PC-9 (cell line): Measurements from ENCODE around the gene WDR43. TPM values are rescaled to one million over a fixed set of nuclear protein-coding genes. Genes with fewer than 3 reads are reported as not detected.
A peak's percentile ranks its signal among the peaks of the same experiment; 100 is the strongest.

Experiments
- BruUV-seq: library from RNA; stranded (reverse); fragments of 400-500 nt; replicated peaks from 2 replicates; lab custom pipeline; 2021; lab: Mats Ljungman, UMichigan
- CTCF ChIA-PET: fragments of 300-600 bp; sonication (Branson Sonifier 250); formaldehyde crosslinking; loops from one replicate; lab custom pipeline; 2022; ENCODE audit warnings: antibody characterized with exemption; lab: Charles Lee
- POLR2A ChIA-PET: fragments of 300-600 bp; sonication (Branson Sonifier 250); formaldehyde crosslinking; loops from one replicate; lab custom pipeline; 2022; ENCODE audit warnings: antibody characterized with exemption; ENCODE audit not compliant: unreplicated experiment; lab: Charles Lee
- DNase-seq, 2 experiments: peaks; one replicate each; pipeline versions ENCODE4 v3.0.0 to v3.0.0-alpha.2; 2015 to 2022; ENCODE audit warnings: mixed read lengths in 1 of 2
- H2AFZ ChIP-seq: fragments of 200-600 bp; sonication (generic); 2 replicates; pipeline ENCODE4 v1.8.1; 2017; ENCODE audit warnings: antibody characterized with exemption
- H3F3A ChIP-seq: fragments of 200-600 bp; sonication (generic); 2 replicates; pipeline ENCODE4 v1.8.1; 2017; ENCODE audit warnings: antibody characterized with exemption, mild to moderate bottlenecking, low read depth; ENCODE audit not compliant: insufficient read depth
- H3K27ac ChIP-seq: fragments of 200-600 bp; sonication (generic); 2 replicates; pipeline ENCODE4 v1.6.1; 2016; ENCODE audit warnings: mixed run types
- H3K27me3 ChIP-seq: fragments of 200-600 bp; sonication (generic); 2 replicates; pipeline ENCODE4 v1.6.1; 2016; ENCODE audit warnings: low read depth, mixed run types; ENCODE audit not compliant: insufficient read depth
- H3K36me3 ChIP-seq: fragments of 200-600 bp; sonication (generic); 2 replicates; pipeline ENCODE4 v1.6.1; 2016; ENCODE audit warnings: low read depth, mixed run types
- H3K4me1 ChIP-seq: fragments of 200-600 bp; sonication (generic); replicated peaks from 2 replicates; pipeline ENCODE4 v1.6.1; 2016; ENCODE audit warnings: mixed run types; ENCODE audit not compliant: insufficient read depth
- H3K4me2 ChIP-seq: fragments of 200-600 bp; sonication (generic); 2 replicates; pipeline ENCODE4 v1.6.1; 2017; ENCODE audit warnings: mixed run types
- H3K4me3 ChIP-seq: fragments of 200-600 bp; sonication (generic); 2 replicates; pipeline ENCODE4 v1.6.1; 2016; ENCODE audit warnings: mixed run types
- H3K79me2 ChIP-seq: fragments of 200-600 bp; sonication (generic); 2 replicates; pipeline ENCODE4 v1.6.1; 2017; ENCODE audit warnings: low read depth, mixed run types
- H3K9me2 ChIP-seq: fragments of 200-600 bp; sonication (generic); 2 replicates; pipeline ENCODE4 v1.8.1; 2017; ENCODE audit warnings: mild to moderate bottlenecking; ENCODE audit not compliant: insufficient read depth
- H3K9me3 ChIP-seq: fragments of 200-600 bp; sonication (generic); 2 replicates; pipeline ENCODE4 v1.8.1; 2016; ENCODE audit warnings: low read depth; ENCODE audit not compliant: insufficient read depth
- H4K20me1 ChIP-seq: fragments of 200-600 bp; sonication (generic); 2 replicates; pipeline ENCODE4 v1.8.1; 2017; ENCODE audit not compliant: insufficient read depth
- EZH2 ChIP-seq: fragments of 200-600 bp; sonication (generic); IDR thresholded peaks from 2 replicates; pipeline ENCODE4 v1.8.0; 2017; ENCODE audit warnings: antibody characterized with exemption, low read depth
- intact Hi-C: fragments of 100-400 bp; cut with micrococcal nuclease; formaldehyde crosslinking; loops from one replicate; pipeline ENCODE4 v1.10.0; 2022; ENCODE audit not compliant: unreplicated experiment
- total RNA-seq: library from RNA; stranded (reverse); gene quantifications from 2 replicates; pipeline ENCODE4 v1.2.3, GENCODE V29; 2021
- TF ChIP-seq, protein P1 (sequence below): fragments of 200-600 bp; sonication (generic); conservative IDR thresholded peaks from 2 replicates; pipeline ENCODE4 v1.6.1; 2017; ENCODE audit warnings: mixed run types, antibody characterized with exemption, mild to moderate bottlenecking, moderate library complexity

The WDR43 gene
- total RNA-seq, 1 experiment from 2014 or later, result 57.9 TPM

DNA sequence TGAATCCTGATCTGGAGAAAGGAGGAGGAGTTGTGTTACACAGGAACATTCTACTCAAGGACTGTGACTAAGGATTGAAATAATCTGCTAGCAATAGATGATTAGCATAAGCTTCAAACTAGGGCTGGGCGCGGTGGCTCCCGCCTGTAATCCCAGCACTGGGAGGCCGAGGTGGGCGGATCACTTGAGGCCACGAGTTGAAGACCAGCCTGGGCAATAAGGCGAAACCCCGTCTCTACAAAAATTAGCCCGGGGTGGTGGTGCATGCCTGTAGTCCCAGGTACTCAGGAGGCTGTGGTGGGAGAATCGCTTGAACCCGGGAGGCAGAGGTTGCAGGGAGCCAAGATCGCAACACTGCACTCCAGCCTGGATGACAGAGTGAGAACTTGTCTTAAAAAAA, 25.9 kb upstream of the WDR43 start:
- no TSS peak for BruUV-seq
- Histone ChIP-seq H3K9me3 (no peaks in the 10 kb centered on the region), H3F3A (peaks cover 14% of the 10 kb centered on the region; the same call in 1 of the 2 replicates), H3K4me3 (peak overlapping the region; percentile 80), H3K9me2 (no peaks in the 10 kb centered on the region), H3K4me2 (peak overlapping the region; percentile 87), H2AFZ (no peak overlapping the region), H3K27ac (no peak overlapping the region), H3K79me2 (peaks cover 55% of the 10 kb centered on the region), H3K4me1 (peaks cover 16% of the 10 kb centered on the region), H4K20me1 (0 out of 2 replicates have a peak, but pooled peaks cover 12% of the 10 kb centered on the region), H3K27me3 (no peaks in the 10 kb centered on the region), H3K36me3 (peaks cover 11% of the 10 kb centered on the region; the same call in 1 of the 2 replicates)
- intact Hi-C loops, result no loop called here
- TF ChIP-seq, protein P1, sequence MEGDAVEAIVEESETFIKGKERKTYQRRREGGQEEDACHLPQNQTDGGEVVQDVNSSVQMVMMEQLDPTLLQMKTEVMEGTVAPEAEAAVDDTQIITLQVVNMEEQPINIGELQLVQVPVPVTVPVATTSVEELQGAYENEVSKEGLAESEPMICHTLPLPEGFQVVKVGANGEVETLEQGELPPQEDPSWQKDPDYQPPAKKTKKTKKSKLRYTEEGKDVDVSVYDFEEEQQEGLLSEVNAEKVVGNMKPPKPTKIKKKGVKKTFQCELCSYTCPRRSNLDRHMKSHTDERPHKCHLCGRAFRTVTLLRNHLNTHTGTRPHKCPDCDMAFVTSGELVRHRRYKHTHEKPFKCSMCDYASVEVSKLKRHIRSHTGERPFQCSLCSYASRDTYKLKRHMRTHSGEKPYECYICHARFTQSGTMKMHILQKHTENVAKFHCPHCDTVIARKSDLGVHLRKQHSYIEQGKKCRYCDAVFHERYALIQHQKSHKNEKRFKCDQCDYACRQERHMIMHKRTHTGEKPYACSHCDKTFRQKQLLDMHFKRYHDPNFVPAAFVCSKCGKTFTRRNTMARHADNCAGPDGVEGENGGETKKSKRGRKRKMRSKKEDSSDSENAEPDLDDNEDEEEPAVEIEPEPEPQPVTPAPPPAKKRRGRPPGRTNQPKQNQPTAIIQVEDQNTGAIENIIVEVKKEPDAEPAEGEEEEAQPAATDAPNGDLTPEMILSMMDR, result no peak
- TF ChIP-seq EZH2, result no peak
- DNase-seq, result no peak
- ChIA-PET CTCF (interaction anchor here (0.6 kb wide), 1 partner anchor 268 kb away, joined by 3 read pairs; no protein-coding TSS in a partner anchor), POLR2A (no interaction called here)

DNA sequence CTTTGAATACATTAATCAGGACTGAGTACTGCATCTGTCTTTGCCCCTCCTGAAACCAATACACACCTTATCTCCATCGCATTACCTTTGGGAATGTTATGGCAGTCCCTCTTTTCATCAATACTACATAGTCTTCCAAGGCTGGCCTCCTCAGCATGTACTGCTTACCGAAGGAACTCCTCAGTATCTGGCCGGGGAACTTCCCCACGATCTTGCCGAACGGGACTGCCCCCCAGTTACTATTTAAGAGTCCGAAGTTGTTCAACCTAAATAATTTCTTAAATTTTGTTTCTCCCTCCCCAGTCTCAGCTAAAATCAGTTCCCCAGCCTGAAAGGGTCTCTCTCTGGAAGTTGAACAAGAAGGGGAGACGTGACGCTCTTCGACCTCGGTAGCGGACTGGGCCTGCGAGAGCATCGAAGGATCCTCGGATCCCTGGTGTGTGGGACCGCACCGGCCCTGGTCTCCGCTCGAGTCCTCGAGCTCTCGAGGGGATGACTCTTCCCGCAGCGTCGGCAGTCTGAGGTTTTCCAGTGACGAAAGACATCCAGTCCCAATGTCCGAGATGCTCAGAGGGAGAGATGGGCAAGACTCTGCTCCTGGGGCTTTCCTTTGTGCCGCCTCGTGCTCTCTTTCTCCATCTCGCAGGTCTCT, 24.8 kb upstream of the WDR43 start:
- TSS peak; percentile 58 for BruUV-seq
- Histone ChIP-seq H3K9me3 (no peaks in the 10 kb centered on the region), H3K9me2 (no peaks in the 10 kb centered on the region), H3K27me3 (no peaks in the 10 kb centered on the region), H3K4me2 (peak overlapping the region; percentile 87), H4K20me1 (0 out of 2 replicates have a peak, but pooled peaks cover 6% of the 10 kb centered on the region), H3K36me3 (peaks cover 6% of the 10 kb centered on the region; the same call in 1 of the 2 replicates), H2AFZ (peak overlapping the region; percentile 95), H3F3A (peaks cover 13% of the 10 kb centered on the region; the same call in 1 of the 2 replicates), H3K27ac (no peak overlapping the region), H3K4me1 (peaks cover 16% of the 10 kb centered on the region), H3K79me2 (peaks cover 50% of the 10 kb centered on the region), H3K4me3 (peak overlapping the region; percentile 80)
- no peak for TF ChIP-seq EZH2
- TF ChIP-seq, protein P1, result no peak
- CTCF ChIA-PET, result no interaction called here
- intact Hi-C loops, result loop anchor here (1.0 kb wide), 1 partner anchor 25 kb away; the partner anchor contains the start of gene WDR43
- DNase-seq, result no peak
- POLR2A ChIA-PET, result interaction anchor here (0.6 to 0.7 kb wide), 4 partner anchors 14 to 519 kb away, joined by 3 to 4 read pairs (median 3); no protein-coding TSS in a partner anchor

DNA sequence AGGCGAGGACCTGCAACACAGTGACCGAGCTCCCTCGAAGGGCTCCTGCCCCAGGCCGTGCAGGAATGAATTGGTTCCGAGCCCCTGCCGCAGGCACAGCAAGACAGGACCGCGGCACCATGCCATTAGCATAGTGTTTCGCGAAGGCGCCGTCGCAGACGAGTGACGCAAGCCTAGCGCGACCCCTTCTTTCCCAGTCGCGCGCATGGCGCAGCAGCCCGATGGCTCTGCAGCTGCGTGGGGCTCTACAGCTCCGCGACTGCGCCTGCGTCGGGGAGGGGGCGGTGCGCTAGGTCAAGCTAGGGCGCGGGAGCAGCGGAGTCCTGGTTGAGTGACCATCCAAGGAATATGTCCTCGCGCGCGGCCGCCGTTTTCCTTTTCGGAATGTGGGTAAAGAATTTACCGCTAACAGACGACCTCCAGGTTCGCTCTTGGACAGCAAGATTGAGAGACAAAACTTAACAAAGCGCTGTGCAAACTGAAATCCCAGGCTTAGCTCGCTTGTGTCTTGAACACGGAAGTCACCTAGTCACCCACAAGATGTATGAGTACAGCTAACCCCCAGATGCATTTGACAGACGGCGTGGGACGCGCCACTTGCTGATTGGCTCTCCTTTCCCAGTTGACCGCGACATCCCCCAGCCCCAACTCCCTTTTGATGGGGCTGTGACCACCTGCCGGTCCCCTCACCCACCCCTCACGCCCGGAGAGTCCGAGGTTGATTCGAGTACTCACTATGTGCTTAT, 24.1 kb upstream of the WDR43 start, which contains the start of gene TRMT61B:
TSS of gene TRMT61B (minus strand) at position 164 of the 746 bp plus-strand sequence. CDS start at position 132, 32 bp downstream.
- TF ChIP-seq EZH2, result no peak
- TF ChIP-seq, protein P1, result no peak
- peak; percentile 90 to 95 for DNase-seq
- POLR2A ChIA-PET, result interaction anchor here (0.6 to 0.9 kb wide), 7 partner anchors 26 to 1163 kb away, joined by 3 to 10 read pairs (median 3); no protein-coding TSS in a partner anchor
- H4K20me1 ChIP-seq, result 0 out of 2 replicates have a peak, but pooled peaks cover 1% of the 10 kb centered on the region
- H3K27ac ChIP-seq, result peak within 1 kb of the TSS; percentile 46; the same call in 1 of the 2 replicates
- H3K9me3 ChIP-seq, result no peaks in the 10 kb centered on the region
- H3K9me2 ChIP-seq, result no peaks in the 10 kb centered on the region
- no peaks in the 10 kb centered on the region for H3K27me3 ChIP-seq
- peaks cover 6% of the 10 kb centered on the region; the same call in 1 of the 2 replicates for H3F3A ChIP-seq
- H3K79me2 ChIP-seq, result peaks cover 45% of the 10 kb centered on the region
- H3K4me1 ChIP-seq, result peaks cover 16% of the 10 kb centered on the region
- CTCF ChIA-PET, result no interaction called here
- peak within 1 kb of the TSS; percentile 95 for H2AFZ ChIP-seq
- H3K4me3 ChIP-seq, result peak within 1 kb of the TSS; percentile 80
- intact Hi-C loops, result loop anchor here (1.0 kb wide), 1 partner anchor 24 kb away; the partner anchor contains the start of gene WDR43
- TSS peak; percentile 98 for BruUV-seq
- H3K36me3 ChIP-seq, result 0 out of 2 replicates have a peak, but pooled peaks cover under 1% of the 10 kb centered on the region
- peak within 1 kb of the TSS; percentile 87 for H3K4me2 ChIP-seq
